ENCODE measurements around the gene DGKA. TPM values are rescaled to one million over a fixed set of nuclear protein-coding genes. Genes with fewer than 3 reads are reported as not detected.
"Not testable (repeated sequence)": the region's sequence is repeated elsewhere in the genome, so short reads cannot be mapped to it uniquely, and the experiment has no call there.

DGKA gene
- total and polyA plus RNA-seq, 2 of the 13 experiments (the other 11 are each of a cell fraction or from before 2014, with no cell fraction given): 2.4 to 5.4 TPM

DNA sequence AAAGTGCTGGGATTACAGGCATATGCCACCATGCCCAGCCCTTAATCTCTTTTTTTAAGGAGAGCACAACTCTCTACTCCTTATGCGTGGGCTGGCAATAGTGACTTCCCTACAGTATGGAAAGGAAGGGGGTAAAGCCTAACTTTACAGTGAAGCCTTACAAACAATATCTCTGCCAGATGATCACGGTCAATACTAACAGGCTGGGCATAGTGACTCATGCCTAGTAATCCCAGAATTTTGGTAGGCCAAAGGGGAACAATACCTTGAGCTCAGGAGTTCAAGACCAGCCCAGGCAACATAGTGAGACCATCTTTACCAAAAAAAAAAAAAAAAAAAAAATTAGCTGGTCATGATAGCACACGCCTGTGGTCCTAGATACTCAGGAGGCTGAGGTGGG is 8.8 kb upstream of the DGKA start:
- no peak for DNase-seq (ENCODE audit: low spot score)
- H3K4me2 ChIP-seq (ENCODE audit: low read depth, low read length): 0 out of 2 replicates have a peak overlapping the region, but pooled peaks have one; percentile 15
- BruUV-seq (replicated peaks): no TSS peak
- no peaks in the 10 kb centered on the region; a peak in 1 of 5 replicates for H3K27me3 ChIP-seq (ENCODE audit: control insufficient read depth in 1 of 2, insufficient read depth in 2 of 2, low read length in 2 of 2)
- H3K4me3 ChIP-seq (replicated peaks in 1 of 3; ENCODE audit: insufficient read depth in 1 of 3, low read depth in 2 of 3, low read length in 3 of 3): no peak overlapping the region
- H3K79me2 ChIP-seq (ENCODE audit: insufficient read depth, low read length): peaks cover 83% of the 10 kb centered on the region
- TF ChIP-seq ZNF850 (CRISPR knock-in tag; conservative IDR thresholded peaks at IDR 0.05) (no peak), SRSF4 (IDR thresholded peaks at IDR 0.05; ENCODE audit: low read depth, low read length, poor library complexity, severe bottlenecking) (no peak)
- peaks cover 55% of the 10 kb centered on the region for H3K4me1 ChIP-seq (ENCODE audit: insufficient read depth, low read length)
- ChIA-PET CTCF (ENCODE audit: low intra/inter-chr PET ratio, low total read pairs) (no interaction called here), POLR2A (interaction anchor here (0.6 to 1.4 kb wide), 2 partner anchors 15 to 104 kb away, joined by 3 to 4 read pairs; partner anchors contain the start of genes ORMDL2 and SARNP)
- H3K9me3 ChIP-seq (ENCODE audit: low read length): no peaks in the 10 kb centered on the region
- H3K9ac ChIP-seq (ENCODE audit: insufficient read depth, low read depth, low read length): no peak overlapping the region
- H3K27ac ChIP-seq (ENCODE audit: extremely low read length, insufficient read depth, low read length): no peak overlapping the region
- peaks cover 15% of the 10 kb centered on the region for H4K20me1 ChIP-seq (ENCODE audit: insufficient read depth, low read length)
- peaks cover 0 to 14% of the 10 kb centered on the region in 2 experiments; a peak in 3 of 5 replicates for H3K36me3 ChIP-seq (replicated peaks in 1 of 2; ENCODE audit: control insufficient read depth in 1 of 2, insufficient read depth in 2 of 2, low read length in 2 of 2)
- in situ Hi-C loops (cut with HindIII; ENCODE audit: extremely low pct_ligation_motif_present, low pct_unique_long_range_greater_than_20kb) (no loop called here), intact Hi-C loops (cut with micrococcal nuclease; ENCODE audit: unreplicated experiment) (no loop called here)
- H2AFZ ChIP-seq (ENCODE audit: low read length): no peak overlapping the region
- FAIRE-seq: no peak
- 91% methylated on average over 3 of the region's 3 CpGs for WGBS (ENCODE audit: low lambda C conversion rate)
- no peak for ATAC-seq

DNA sequence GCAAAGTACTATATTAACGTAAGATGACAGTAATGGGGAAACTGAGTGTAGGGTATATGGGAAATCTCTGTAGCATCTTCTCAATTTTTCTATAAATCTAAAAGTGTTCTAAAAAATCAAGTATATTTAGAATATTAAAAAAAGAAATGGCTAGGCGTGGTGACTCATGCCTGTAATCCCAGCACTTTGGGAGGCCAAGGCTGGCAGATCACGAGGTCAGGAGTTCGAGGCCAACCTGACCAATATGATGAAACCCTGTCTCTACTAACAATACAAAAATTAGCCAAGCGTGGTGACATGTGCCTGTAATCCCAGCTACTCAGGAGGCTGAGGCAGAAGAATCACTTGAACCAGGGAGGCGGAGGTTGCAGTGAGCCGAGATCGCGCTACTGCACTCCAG is 7.3 kb upstream of the DGKA start:
- H2AFZ ChIP-seq (ENCODE audit: low read length); H3K4me3 ChIP-seq (replicated peaks in 1 of 3; ENCODE audit: insufficient read depth in 1 of 3, low read depth in 2 of 3, low read length in 3 of 3); H3K4me2 ChIP-seq (ENCODE audit: low read depth, low read length); in situ Hi-C loops (cut with HindIII; ENCODE audit: extremely low pct_ligation_motif_present, low pct_unique_long_range_greater_than_20kb); CTCF ChIA-PET (ENCODE audit: low intra/inter-chr PET ratio, low total read pairs); FAIRE-seq; H3K27me3 ChIP-seq (ENCODE audit: control insufficient read depth in 1 of 2, insufficient read depth in 2 of 2, low read length in 2 of 2); H3K27ac ChIP-seq (ENCODE audit: extremely low read length, insufficient read depth, low read length); H3K9me3 ChIP-seq (ENCODE audit: low read length); ATAC-seq; H3K9ac ChIP-seq (ENCODE audit: insufficient read depth, low read depth, low read length); DNase-seq (ENCODE audit: low spot score); intact Hi-C loops (cut with micrococcal nuclease; ENCODE audit: unreplicated experiment); BruUV-seq (replicated peaks); TF ChIP-seq NR2F6, SOX13 (IDR thresholded peaks at IDR 0.05): not testable (repeated sequence)
- TF ChIP-seq, protein P1, sequence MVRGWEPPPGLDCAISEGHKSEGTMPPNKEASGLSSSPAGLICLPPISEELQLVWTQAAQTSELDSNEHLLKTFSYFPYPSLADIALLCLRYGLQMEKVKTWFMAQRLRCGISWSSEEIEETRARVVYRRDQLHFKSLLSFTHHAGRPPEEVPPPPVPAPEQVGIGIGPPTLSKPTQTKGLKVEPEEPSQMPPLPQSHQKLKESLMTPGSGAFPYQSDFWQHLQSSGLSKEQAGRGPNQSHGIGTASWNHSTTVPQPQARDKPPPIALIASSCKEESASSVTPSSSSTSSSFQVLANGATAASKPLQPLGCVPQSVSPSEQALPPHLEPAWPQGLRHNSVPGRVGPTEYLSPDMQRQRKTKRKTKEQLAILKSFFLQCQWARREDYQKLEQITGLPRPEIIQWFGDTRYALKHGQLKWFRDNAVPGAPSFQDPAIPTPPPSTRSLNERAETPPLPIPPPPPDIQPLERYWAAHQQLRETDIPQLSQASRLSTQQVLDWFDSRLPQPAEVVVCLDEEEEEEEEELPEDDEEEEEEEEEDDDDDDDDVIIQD (CRISPR knock-in tag; IDR thresholded peaks at IDR 0.05; ENCODE audit: low read depth): 0 out of 2 replicates have a peak, but pooled peaks have one; percentile 18
- 0 out of 2 replicates have a peak, but pooled peaks have one; percentile 21 for TF ChIP-seq NR2F6 (CRISPR knock-in tag; IDR thresholded peaks at IDR 0.05)
- TF ChIP-seq CEBPG (CRISPR knock-in tag; IDR thresholded peaks at IDR 0.05): peak; percentile 27; the same call in 1 of the 2 replicates
- TF ChIP-seq SOX13 (CRISPR knock-in tag; conservative IDR thresholded peaks at IDR 0.05 in 1 of 2, IDR thresholded peaks at IDR 0.05 in 1 of 2): 0 out of 4 replicates have a peak, but pooled peaks of 1 of the 2 experiments have one; percentile 9
- TF ChIP-seq HNF4A (CRISPR knock-in tag; IDR thresholded peaks at IDR 0.05): peak; percentile 8; the same call in 1 of the 2 replicates
- peak in 1 of 2 experiments; percentile 68; a peak in 2 of 4 replicates for TF ChIP-seq NR2F1 (CRISPR knock-in tag; IDR thresholded peaks at IDR 0.05)
- TF ChIP-seq FOSL2 (CRISPR knock-in tag; IDR thresholded peaks at IDR 0.05): peak; percentile 54
- peak; percentile 43 for TF ChIP-seq RARA (CRISPR knock-in tag; IDR thresholded peaks at IDR 0.05)
- H3K4me1 ChIP-seq (ENCODE audit: insufficient read depth, low read length): peaks cover 55% of the 10 kb centered on the region
- POLR2A ChIA-PET: interaction anchor here (10.5 kb wide), 1 partner anchor 93 kb away, joined by 108 read pairs; the partner anchor contains the start of gene DNAJC14
- WGBS (ENCODE audit: low lambda C conversion rate): 94% methylated on average over 9 of the region's 9 CpGs
- H3K79me2 ChIP-seq (ENCODE audit: insufficient read depth, low read length): peaks cover 83% of the 10 kb centered on the region
- H3K36me3 ChIP-seq (replicated peaks in 1 of 2; ENCODE audit: control insufficient read depth in 1 of 2, insufficient read depth in 2 of 2, low read length in 2 of 2): peaks cover 0 to 14% of the 10 kb centered on the region in 2 experiments; a peak in 3 of 5 replicates
- H4K20me1 ChIP-seq (ENCODE audit: insufficient read depth, low read length): peaks cover 15% of the 10 kb centered on the region
